ENCODE data around the gene FXR2. TPM values are rescaled to one million over a fixed set of nuclear protein-coding genes. Genes with fewer than 3 reads are reported as not detected.

Gene FXR2
- total RNA-seq, 2 donors from 2014 or later, result 70.3 to 83.6 TPM

- Histone ChIP-seq H3K4me1 (peaks cover 0 to 40% of the 10 kb centered on the region in 2 donors), H3K36me3 (peaks cover 69% of the 10 kb centered on the region), H3K9me3 (no peaks in the 10 kb centered on the region), H3K4me3 (peak overlapping the region; percentile 100), H3K27me3 (no peaks in the 10 kb centered on the region), H3K27ac (peak overlapping the region; percentile 100)
- peak in 1 of 2 donors; percentile 12 for TF ChIP-seq CTCF (IDR thresholded peaks at IDR 0.05)
- peak; percentile 90 for DNase-seq (ENCODE audit: low spot score)
Measured at GRCh38 chr17:7573324-7574080, 41.2 kb downstream of the FXR2 start.

DNA sequence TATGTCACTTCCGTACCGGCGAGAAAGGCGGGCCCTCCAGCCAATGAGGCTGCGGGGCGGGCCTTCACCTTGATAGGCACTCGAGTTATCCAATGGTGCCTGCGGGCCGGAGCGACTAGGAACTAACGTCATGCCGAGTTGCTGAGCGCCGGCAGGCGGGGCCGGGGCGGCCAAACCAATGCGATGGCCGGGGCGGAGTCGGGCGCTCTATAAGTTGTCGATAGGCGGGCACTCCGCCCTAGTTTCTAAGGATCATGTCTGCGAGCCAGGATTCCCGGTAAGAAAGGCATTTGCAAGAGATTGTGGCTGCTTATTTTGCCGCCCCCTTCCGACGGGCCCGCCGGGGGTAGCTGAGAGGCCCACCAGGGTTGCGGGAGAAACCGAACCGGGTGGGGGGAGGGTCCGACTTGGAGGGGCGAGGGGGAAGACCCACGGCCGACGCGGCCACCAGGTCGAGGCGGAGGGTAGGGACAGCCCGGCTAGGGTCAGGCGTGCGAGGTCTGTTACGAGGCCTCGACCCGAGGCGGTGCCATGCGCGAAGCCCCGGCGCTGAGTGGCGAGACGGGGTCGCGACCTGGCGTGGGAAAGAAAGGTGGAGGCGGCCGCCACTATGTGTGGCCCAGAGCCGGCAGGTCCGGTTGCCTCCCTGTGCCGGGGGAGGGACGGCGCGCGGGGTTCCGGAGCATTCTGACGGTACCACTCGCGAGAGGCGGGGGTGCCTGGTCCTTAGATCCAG, 41.9 kb downstream of the FXR2 start:
- H3K4me1 ChIP-seq, result peaks cover 0 to 34% of the 10 kb centered on the region in 2 donors
- peaks cover 62% of the 10 kb centered on the region for H3K36me3 ChIP-seq
- peak overlapping the region; percentile 100 for H3K27ac ChIP-seq
- peak; percentile 100 for DNase-seq (ENCODE audit: low spot score)
- H3K4me3 ChIP-seq, result peak overlapping the region; percentile 100
- no peaks in the 10 kb centered on the region for H3K9me3 ChIP-seq
- no peak for TF ChIP-seq CTCF (IDR thresholded peaks at IDR 0.05)
- H3K27me3 ChIP-seq, result no peaks in the 10 kb centered on the region

DNA sequence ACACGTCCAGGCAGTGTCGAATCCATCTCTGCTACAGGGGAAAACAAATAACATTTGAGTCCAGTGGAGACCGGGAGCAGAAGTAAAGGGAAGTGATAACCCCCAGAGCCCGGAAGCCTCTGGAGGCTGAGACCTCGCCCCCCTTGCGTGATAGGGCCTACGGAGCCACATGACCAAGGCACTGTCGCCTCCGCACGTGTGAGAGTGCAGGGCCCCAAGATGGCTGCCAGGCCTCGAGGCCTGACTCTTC, 42.4 kb downstream of the FXR2 start:
- Histone ChIP-seq H3K9me3 (no peaks in the 10 kb centered on the region), H3K4me3 (peak overlapping the region; percentile 43 to 100), H3K36me3 (peaks cover 62% of the 10 kb centered on the region), H3K27me3 (no peaks in the 10 kb centered on the region), H3K4me1 (peaks cover 0 to 34% of the 10 kb centered on the region in 2 donors), H3K27ac (peak overlapping the region; percentile 80 to 100)
- DNase-seq (ENCODE audit: low spot score), result no peak
- TF ChIP-seq CTCF (IDR thresholded peaks at IDR 0.05), result no peak

- Histone ChIP-seq H3K27me3 (no peaks in the 10 kb centered on the region), H3K4me3 (no peak overlapping the region), H3K27ac (no peak overlapping the region), H3K4me1 (peaks cover 0 to 21% of the 10 kb centered on the region in 2 donors), H3K36me3 (peaks cover 59% of the 10 kb centered on the region), H3K9me3 (no peaks in the 10 kb centered on the region)
- DNase-seq (ENCODE audit: low spot score), result no peak
- TF ChIP-seq CTCF (IDR thresholded peaks at IDR 0.05), result no peak
Measured at GRCh38 chr17:7570351-7570750, 44.3 kb downstream of the FXR2 start.

DNA sequence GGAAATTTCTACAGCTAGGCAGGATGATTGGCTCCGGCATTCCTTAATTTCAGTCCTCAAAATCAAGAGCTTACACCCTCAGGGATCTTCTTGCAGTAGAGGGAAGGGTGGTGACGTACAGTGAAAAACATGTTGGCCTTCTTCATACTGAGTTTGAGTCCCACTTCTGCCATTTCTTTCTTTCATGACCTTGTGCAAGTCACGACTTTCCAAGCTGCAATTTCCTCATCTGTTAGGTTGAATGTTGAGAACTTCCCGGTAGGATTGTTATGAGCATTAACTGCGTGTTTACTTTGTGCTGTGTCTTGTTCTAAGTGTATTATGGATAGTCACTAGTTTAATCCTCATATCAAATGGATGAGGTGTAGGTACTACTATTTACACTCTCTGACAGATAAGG, 45.1 kb downstream of the FXR2 start:
- H3K36me3 ChIP-seq, result peaks cover 59% of the 10 kb centered on the region
- DNase-seq (ENCODE audit: low spot score), result no peak
- H3K27me3 ChIP-seq, result no peaks in the 10 kb centered on the region
- peaks cover 0 to 13% of the 10 kb centered on the region in 2 donors for H3K4me1 ChIP-seq
- TF ChIP-seq CTCF (IDR thresholded peaks at IDR 0.05), result no peak
- no peak overlapping the region for H3K4me3 ChIP-seq
- H3K27ac ChIP-seq, result no peak overlapping the region
- no peaks in the 10 kb centered on the region for H3K9me3 ChIP-seq

Measured in right atrium auricular region (tissue), 2 donors.